T-helper 2 cell treated with Interferon-gamma antibody and Interleukin-4, amounts not matched to agents 5 μg/mL and 100 μg/mL, for 36 hours (primary cell): ENCODE measurements around the gene NHLRC2.
"Not testable (repeated sequence)": the region's sequence is repeated elsewhere in the genome, so short reads cannot be mapped to it uniquely, and the experiment has no call there.

Experiments used
- DNase-seq: peaks from one replicate; pipeline ENCODE4 v3.0.0; 2021; ENCODE audit warnings: low spot score
- H3K27ac Mint-ChIP-seq: one replicate; pipeline ENCODE4 v1.8.0; 2021; ENCODE audit warnings: mild to moderate bottlenecking, mixed read lengths
- H3K27me3 Mint-ChIP-seq: one replicate; pipeline ENCODE4 v1.8.0; 2021; ENCODE audit warnings: low read depth, mixed read lengths
- H3K36me3 Mint-ChIP-seq: one replicate; pipeline ENCODE4 v1.8.0; 2021; ENCODE audit warnings: low read depth, mixed read lengths
- H3K4me1 Mint-ChIP-seq: one replicate; pipeline ENCODE4 v1.8.0; 2021; ENCODE audit warnings: low read depth, mixed read lengths
- H3K4me3 Mint-ChIP-seq: one replicate; pipeline ENCODE4 v1.8.0; 2022; ENCODE audit warnings: mild to moderate bottlenecking, moderate library complexity, mixed read lengths
- H3K9me3 Mint-ChIP-seq: one replicate; pipeline ENCODE4 v1.8.0; 2021; ENCODE audit warnings: mixed read lengths

The NHLRC2 gene

GRCh38 chr10:113924664-113925063, 70.2 kb downstream of the NHLRC2 start:
- Mint-ChIP-seq H3K4me1 (peaks cover 2% of the 10 kb centered on the region), H3K4me3 (no peak overlapping the region), H3K9me3 (peaks cover 8% of the 10 kb centered on the region), H3K27ac (no peak overlapping the region), H3K36me3 (no peaks in the 10 kb centered on the region), H3K27me3 (peaks cover 41% of the 10 kb centered on the region)
- no peak for DNase-seq

DNA sequence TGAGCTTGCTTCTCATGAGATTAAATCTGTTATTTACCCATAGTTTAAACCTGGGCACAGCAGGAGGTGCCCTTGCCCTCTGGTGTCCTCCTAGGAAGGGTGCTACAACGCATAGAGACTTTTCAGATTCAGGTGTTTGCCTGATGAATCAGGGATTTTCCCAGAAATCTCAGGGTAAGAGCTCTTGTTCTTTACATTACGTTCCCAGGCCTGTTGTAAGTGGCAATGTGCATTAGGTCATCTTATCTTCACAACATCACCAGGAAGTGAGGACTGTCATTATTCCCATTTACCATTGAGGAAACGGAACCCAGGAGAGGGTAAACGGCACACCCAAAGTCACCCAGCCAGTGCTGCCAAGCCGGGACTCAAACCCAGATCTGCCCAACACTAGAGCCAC, 73.0 kb downstream of the NHLRC2 start:
- Mint-ChIP-seq H3K4me1 (peaks cover 2% of the 10 kb centered on the region), H3K27ac (no peak overlapping the region), H3K27me3 (peaks cover 49% of the 10 kb centered on the region), H3K4me3 (no peak overlapping the region), H3K36me3 (no peaks in the 10 kb centered on the region), H3K9me3 (peaks cover 8% of the 10 kb centered on the region)
- DNase-seq = no peak

- Mint-ChIP-seq H3K27ac (no peak overlapping the region), H3K27me3 (peaks cover 47% of the 10 kb centered on the region), H3K4me1 (no peaks in the 10 kb centered on the region), H3K36me3 (no peaks in the 10 kb centered on the region), H3K4me3 (no peak overlapping the region), H3K9me3 (peaks cover 8% of the 10 kb centered on the region)
- no peak for DNase-seq
These were observed 74.4 kb downstream of the NHLRC2 start for GRCh38 chr10:113928830-113929229.

GRCh38 chr10:113929522-113929921, 75.1 kb downstream of the NHLRC2 start:
- peaks cover 43% of the 10 kb centered on the region for H3K27me3 Mint-ChIP-seq
- no peak overlapping the region for H3K4me3 Mint-ChIP-seq
- no peak for DNase-seq
- no peaks in the 10 kb centered on the region for H3K36me3 Mint-ChIP-seq
- H3K27ac Mint-ChIP-seq = no peak overlapping the region
- no peaks in the 10 kb centered on the region for H3K4me1 Mint-ChIP-seq
- peaks cover 7% of the 10 kb centered on the region for H3K9me3 Mint-ChIP-seq

- DNase-seq = no peak
- H3K27me3 Mint-ChIP-seq = peaks cover 40% of the 10 kb centered on the region
- no peak overlapping the region for H3K4me3 Mint-ChIP-seq
- H3K4me1 Mint-ChIP-seq = no peaks in the 10 kb centered on the region
- H3K36me3 Mint-ChIP-seq = no peaks in the 10 kb centered on the region
- no peak overlapping the region for H3K27ac Mint-ChIP-seq
- H3K9me3 Mint-ChIP-seq = no peaks in the 10 kb centered on the region
These were observed 76.1 kb downstream of the NHLRC2 start for GRCh38 chr10:113930482-113931057.

DNA sequence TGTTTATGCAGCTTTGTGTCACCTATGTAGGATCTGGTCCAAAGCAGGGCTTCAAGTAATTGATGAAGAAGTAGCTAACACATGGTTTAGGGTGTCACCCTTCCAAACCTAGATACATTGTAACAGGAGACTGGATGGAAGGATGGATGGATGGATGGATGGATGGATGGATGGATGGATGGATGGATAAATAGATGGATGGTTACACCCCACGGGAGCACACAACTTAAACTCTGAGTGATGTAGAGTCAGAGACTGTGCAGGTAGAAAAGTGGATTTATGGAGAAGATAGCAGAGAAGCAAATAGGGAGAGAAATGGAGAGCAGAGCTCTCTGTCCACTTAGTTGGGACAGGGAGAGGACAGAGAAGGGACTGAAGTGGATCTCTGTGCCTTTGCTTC, 78.4 kb downstream of the NHLRC2 start:
- H3K27me3 Mint-ChIP-seq = peaks cover 36% of the 10 kb centered on the region
- H3K4me3 Mint-ChIP-seq = no peak overlapping the region
- no peak overlapping the region for H3K27ac Mint-ChIP-seq
- H3K36me3 Mint-ChIP-seq = no peaks in the 10 kb centered on the region
- no peaks in the 10 kb centered on the region for H3K4me1 Mint-ChIP-seq
- H3K9me3 Mint-ChIP-seq = no peaks in the 10 kb centered on the region
- DNase-seq = no peak

- Mint-ChIP-seq H3K4me1 (no peaks in the 10 kb centered on the region), H3K27me3 (peaks cover 43% of the 10 kb centered on the region), H3K4me3 (no peak overlapping the region), H3K9me3 (no peaks in the 10 kb centered on the region), H3K36me3 (no peaks in the 10 kb centered on the region), H3K27ac (no peak overlapping the region)
- DNase-seq = no peak
These were observed 79.6 kb downstream of the NHLRC2 start for GRCh38 chr10:113933894-113934532.

DNA sequence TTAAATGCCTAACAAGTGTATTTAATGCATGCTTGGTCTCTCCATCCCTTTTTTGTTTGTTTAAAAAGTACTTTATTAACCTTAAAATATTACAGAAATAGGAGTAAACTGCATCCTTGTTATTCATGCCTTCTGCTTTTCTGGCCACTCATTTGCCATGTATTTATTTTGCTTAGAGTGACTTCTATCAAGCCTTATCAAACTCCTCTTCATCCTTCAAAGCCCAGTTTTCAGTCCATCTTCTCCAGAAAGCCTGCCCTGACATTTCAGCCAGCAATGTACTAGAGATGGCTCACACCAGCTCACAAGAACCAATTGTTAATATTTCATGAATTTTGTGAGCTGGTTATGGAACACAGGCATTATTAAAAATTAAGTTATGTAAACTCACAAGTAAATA, 82.8 kb downstream of the NHLRC2 start:
- Mint-ChIP-seq H3K27ac (no peak overlapping the region), H3K4me1 (no peaks in the 10 kb centered on the region), H3K27me3 (peaks cover 48% of the 10 kb centered on the region), H3K9me3 (no peaks in the 10 kb centered on the region), H3K4me3 (no peak overlapping the region), H3K36me3 (no peaks in the 10 kb centered on the region)
- no peak for DNase-seq

- H3K9me3 Mint-ChIP-seq = no peaks in the 10 kb centered on the region
- H3K4me3 Mint-ChIP-seq = no peak overlapping the region
- no peaks in the 10 kb centered on the region for H3K36me3 Mint-ChIP-seq
- H3K4me1 Mint-ChIP-seq = no peaks in the 10 kb centered on the region
- no peak for DNase-seq
- H3K27ac Mint-ChIP-seq = no peak overlapping the region
- H3K27me3 Mint-ChIP-seq = peaks cover 46% of the 10 kb centered on the region
These were observed 83.3 kb downstream of the NHLRC2 start for GRCh38 chr10:113937756-113938155.

GRCh38 chr10:113939212-113939860, 84.9 kb downstream of the NHLRC2 start:
- Mint-ChIP-seq H3K9me3 (no peaks in the 10 kb centered on the region), H3K4me3 (no peak overlapping the region), H3K4me1 (no peaks in the 10 kb centered on the region), H3K27ac (no peak overlapping the region), H3K27me3 (peaks cover 45% of the 10 kb centered on the region), H3K36me3 (no peaks in the 10 kb centered on the region)
- no peak for DNase-seq

GRCh38 chr10:113941140-113941539, 86.7 kb downstream of the NHLRC2 start:
- Mint-ChIP-seq H3K36me3 (no peaks in the 10 kb centered on the region), H3K4me3 (no peak overlapping the region), H3K4me1 (no peaks in the 10 kb centered on the region), H3K27ac (no peak overlapping the region), H3K27me3 (peaks cover 44% of the 10 kb centered on the region), H3K9me3 (no peaks in the 10 kb centered on the region)
- DNase-seq = no peak

GRCh38 chr10:113943196-113943595, 88.7 kb downstream of the NHLRC2 start:
- not testable (repeated sequence) for DNase-seq, H3K4me1 Mint-ChIP-seq, H3K4me3 Mint-ChIP-seq, H3K36me3 Mint-ChIP-seq, H3K27ac Mint-ChIP-seq, H3K9me3 Mint-ChIP-seq
- H3K27me3 Mint-ChIP-seq = peaks cover 39% of the 10 kb centered on the region

DNA sequence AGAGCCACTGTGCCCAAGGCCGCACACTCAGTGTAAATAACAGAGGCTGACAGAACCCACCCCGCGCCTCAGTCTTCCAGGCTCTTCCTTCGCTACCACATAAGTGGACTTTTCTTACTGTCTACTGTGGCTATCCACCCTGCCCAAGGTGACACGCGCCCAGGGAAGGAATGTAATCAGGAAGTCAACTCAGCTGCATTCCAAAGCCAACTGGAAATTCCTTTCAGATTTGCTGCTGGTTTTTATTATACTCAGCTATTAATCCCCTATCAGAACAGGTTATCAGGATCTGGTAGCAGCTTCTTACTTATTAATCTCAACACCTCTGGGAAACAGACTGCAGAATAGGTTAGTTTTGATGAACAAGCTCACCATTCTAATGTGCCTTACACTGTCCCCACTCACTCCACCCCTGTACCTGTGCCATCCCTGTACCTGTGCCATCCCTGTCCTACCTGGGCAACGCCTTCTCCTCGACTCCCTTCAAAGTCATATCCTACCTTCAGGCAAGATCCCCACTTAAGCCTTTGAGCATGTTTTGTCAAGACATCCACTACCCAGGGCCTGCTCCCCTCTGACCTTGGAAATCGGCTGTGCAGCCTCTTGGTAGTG, 90.7 kb downstream of the NHLRC2 start:
- Mint-ChIP-seq H3K9me3 (no peaks in the 10 kb centered on the region), H3K4me3 (no peak overlapping the region), H3K36me3 (no peaks in the 10 kb centered on the region), H3K4me1 (peaks cover 8% of the 10 kb centered on the region), H3K27ac (no peak overlapping the region), H3K27me3 (peaks cover 24% of the 10 kb centered on the region)
- no peak for DNase-seq

DNA sequence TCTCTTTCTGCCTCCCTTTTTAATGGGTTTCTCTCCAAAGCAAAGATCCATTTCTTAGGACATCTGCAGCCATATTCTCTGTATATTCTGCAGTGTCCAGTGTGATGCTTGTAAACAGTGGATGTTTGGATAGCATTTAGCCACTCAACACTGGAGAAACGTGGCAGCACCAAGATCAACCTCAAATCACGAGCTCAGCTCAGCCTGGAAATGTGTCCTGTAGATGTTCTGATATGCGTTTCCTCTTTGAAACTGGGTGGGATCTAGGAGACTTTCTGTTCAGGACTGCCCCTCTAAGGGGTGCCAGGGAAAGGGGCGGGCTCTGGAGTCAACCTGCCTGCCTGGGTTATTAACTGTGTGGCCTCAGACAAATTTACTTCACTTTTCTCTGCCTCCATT, 91.2 kb downstream of the NHLRC2 start:
- peaks cover 25% of the 10 kb centered on the region for H3K27me3 Mint-ChIP-seq
- no peaks in the 10 kb centered on the region for H3K9me3 Mint-ChIP-seq
- H3K4me3 Mint-ChIP-seq = no peak overlapping the region
- H3K27ac Mint-ChIP-seq = no peak overlapping the region
- H3K4me1 Mint-ChIP-seq = peaks cover 8% of the 10 kb centered on the region
- DNase-seq = no peak
- H3K36me3 Mint-ChIP-seq = no peaks in the 10 kb centered on the region
